Neutrophil (primary cell): Measurements from ENCODE around the gene GALNT3.

ENCODE experiments used
- H3K27ac ChIP-seq: fragments of 200-600 bp; sonication (generic); 2 replicates; pipeline ENCODE4 v1.5.1; 2016; ENCODE audit warnings: mild to moderate bottlenecking, moderate library complexity
- H3K27me3 ChIP-seq: fragments of 200-600 bp; sonication (generic); 2 replicates; pipeline ENCODE4 v1.6.0; 2016; ENCODE audit warnings: mild to moderate bottlenecking
- H3K36me3 ChIP-seq: fragments of 200-600 bp; sonication (generic); 2 replicates; pipeline ENCODE4 v1.5.1; 2017
- H3K4me1 ChIP-seq, 2 experiments: fragments of 200-600 bp in 1 of 2; sonication (generic) in 1 of 2; 1 replicate in 1 of 2; 2 replicates in 1 of 2; pipeline versions ENCODE4 v1.5.1 to v1.6.1; 2013 to 2016; ENCODE audit warnings: low read depth in 1 of 2, low read length in 1 of 2, mild to moderate bottlenecking in 1 of 2, moderate library complexity in 1 of 2; ENCODE audit not compliant: control insufficient read depth in 1 of 2, insufficient read depth in 1 of 2
- H3K4me3 ChIP-seq, 2 experiments: fragments of 200-600 bp in 1 of 2; sonication (generic) in 1 of 2; 1 replicate in 1 of 2; 2 replicates in 1 of 2; pipeline ENCODE4 v1.5.1; 2013 to 2016; ENCODE audit warnings: low read depth in 1 of 2, low read length in 1 of 2, mild to moderate bottlenecking in 1 of 2, moderate library complexity in 1 of 2
- H3K9me3 ChIP-seq: fragments of 200-600 bp; sonication (generic); 2 replicates; pipeline ENCODE4 v1.5.1; 2016
- CTCF ChIP-seq: fragments of 200-600 bp; sonication (generic); IDR thresholded peaks from 2 replicates; pipeline ENCODE4 v1.5.1; 2016; ENCODE audit warnings: antibody characterized with exemption

GALNT3 gene

GRCh38 chr2:165835363-165835762 is 41.3 kb upstream of the GALNT3 start:
- H3K4me1 ChIP-seq, result no peaks in the 10 kb centered on the region
- H3K27ac ChIP-seq, result no peak overlapping the region
- H3K36me3 ChIP-seq, result no peaks in the 10 kb centered on the region

GRCh38 chr2:165833156-165833555 is 39.1 kb upstream of the GALNT3 start:
- H3K27ac ChIP-seq, result no peak overlapping the region
- H3K4me1 ChIP-seq, result no peaks in the 10 kb centered on the region
- TF ChIP-seq CTCF, result no peak
- H3K4me3 ChIP-seq, result no peak overlapping the region
- H3K27me3 ChIP-seq, result no peaks in the 10 kb centered on the region
- H3K9me3 ChIP-seq, result no peaks in the 10 kb centered on the region
- no peaks in the 10 kb centered on the region for H3K36me3 ChIP-seq

More at GRCh38 chr2:165835363-165835762, 41.3 kb upstream of the GALNT3 start:
- Histone ChIP-seq H3K9me3 (no peaks in the 10 kb centered on the region), H3K4me3 (no peak overlapping the region), H3K27me3 (no peaks in the 10 kb centered on the region)
- no peak for TF ChIP-seq CTCF

DNA sequence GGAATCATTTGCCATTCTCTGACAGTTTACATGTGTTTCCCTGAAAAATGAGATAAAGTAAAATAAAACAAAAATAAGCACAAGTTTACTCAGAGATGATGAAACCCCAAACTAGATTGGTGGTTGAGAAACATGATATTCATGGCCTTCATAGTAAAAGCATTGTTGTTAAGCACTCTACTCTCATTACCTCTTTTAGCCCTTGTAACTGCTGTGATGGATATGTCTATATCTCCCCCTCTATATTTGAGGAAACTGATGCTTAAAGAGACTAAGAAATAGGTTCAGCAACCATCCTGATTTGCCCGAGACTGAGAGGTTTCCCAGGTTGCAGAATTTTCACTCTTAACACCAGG is 33.9 kb upstream of the GALNT3 start:
- Histone ChIP-seq H3K36me3 (no peaks in the 10 kb centered on the region), H3K4me3 (no peak overlapping the region), H3K9me3 (no peaks in the 10 kb centered on the region), H3K27me3 (no peaks in the 10 kb centered on the region), H3K4me1 (no peaks in the 10 kb centered on the region), H3K27ac (no peak overlapping the region)
- no peak for TF ChIP-seq CTCF

GRCh38 chr2:165827016-165827920 is 33.2 kb upstream of the GALNT3 start:
- no peak for TF ChIP-seq CTCF
- no peaks in the 10 kb centered on the region for H3K9me3 ChIP-seq
- H3K27ac ChIP-seq, result no peak overlapping the region
- no peaks in the 10 kb centered on the region for H3K4me1 ChIP-seq
- H3K36me3 ChIP-seq, result no peaks in the 10 kb centered on the region
- no peak overlapping the region for H3K4me3 ChIP-seq
- no peaks in the 10 kb centered on the region for H3K27me3 ChIP-seq

DNA sequence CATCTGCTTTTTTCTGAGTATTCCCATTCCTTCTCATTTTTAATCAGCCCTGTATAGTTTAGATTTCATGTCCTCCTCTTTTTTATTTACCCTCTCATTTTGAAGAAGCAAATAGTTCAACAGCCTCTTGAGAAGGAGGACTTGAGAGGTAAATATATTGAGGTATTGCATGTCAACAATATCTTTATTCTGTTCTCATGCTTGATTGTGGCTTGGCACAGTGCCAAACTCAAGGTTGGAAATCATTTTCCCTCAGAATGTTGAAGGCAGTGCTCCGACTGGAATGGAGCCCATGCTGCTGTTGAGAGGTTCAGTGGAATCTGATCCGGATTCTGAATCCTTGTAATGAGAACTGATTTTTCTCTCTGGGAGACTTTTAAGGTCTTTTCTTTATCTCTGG is 31.0 kb upstream of the GALNT3 start:
- no peak for TF ChIP-seq CTCF
- H3K9me3 ChIP-seq, result no peaks in the 10 kb centered on the region
- H3K4me3 ChIP-seq, result no peak overlapping the region
- H3K27ac ChIP-seq, result no peak overlapping the region
- H3K36me3 ChIP-seq, result no peaks in the 10 kb centered on the region
- H3K27me3 ChIP-seq, result no peaks in the 10 kb centered on the region
- H3K4me1 ChIP-seq, result no peaks in the 10 kb centered on the region
